ENCODE results near the gene PNLIPRP3. TPM values are rescaled to one million over a fixed set of nuclear protein-coding genes. Genes with fewer than 3 reads are reported as not detected.
A peak's percentile ranks its signal among the peaks of the same experiment; 100 is the strongest.

The PNLIPRP3 gene
- total RNA-seq, 1 experiment from 2014 or later, result 0.17 TPM

GRCh38 chr10:116450861-116451260, 23.2 kb downstream of the PNLIPRP3 start:
- no peak for DNase-seq (ENCODE audit: low read depth)

- no peak for DNase-seq (ENCODE audit: low read depth)
These were observed 24.2 kb downstream of the PNLIPRP3 start for GRCh38 chr10:116451711-116452337.

DNA sequence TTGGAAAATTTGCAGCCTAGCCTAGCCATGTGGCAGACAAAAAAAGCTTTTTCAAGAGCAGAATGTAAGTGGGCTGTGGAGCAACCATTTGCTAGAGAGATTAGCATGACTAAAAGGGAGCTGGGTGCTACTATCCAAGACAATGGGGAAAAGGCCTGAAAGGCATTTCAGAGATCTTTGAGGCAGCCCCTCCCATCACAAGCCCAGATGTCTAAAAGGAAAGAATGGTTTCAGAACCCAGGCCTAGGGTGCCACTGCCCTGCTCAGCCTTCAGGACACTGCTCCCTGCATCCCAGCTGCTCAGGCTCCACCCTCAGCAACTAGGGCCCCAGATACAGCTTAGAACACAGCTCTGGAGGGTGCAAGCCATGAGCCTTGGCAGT, 24.7 kb downstream of the PNLIPRP3 start:
- no peak for DNase-seq (ENCODE audit: low read depth)

DNA sequence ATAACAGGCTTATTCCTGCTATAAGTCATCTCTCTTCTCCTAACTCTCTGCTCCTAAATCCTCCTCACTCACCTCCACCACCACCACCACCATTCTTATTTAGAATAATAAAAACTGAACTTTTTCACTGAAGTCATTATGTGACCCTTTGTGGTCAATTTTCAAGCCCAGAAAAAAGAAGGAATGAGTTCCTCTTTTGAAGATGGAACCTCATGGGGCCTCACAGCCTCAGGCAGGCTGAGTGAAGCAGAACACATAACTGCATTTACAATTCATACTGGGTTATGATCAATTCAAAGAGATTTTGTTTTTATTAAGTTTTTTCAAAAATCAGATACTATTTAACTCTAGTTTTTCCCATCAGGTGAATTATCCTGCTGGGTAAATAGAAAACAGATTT, 29.8 kb downstream of the PNLIPRP3 start:
- DNase-seq (ENCODE audit: low read depth), result no peak

- DNase-seq (ENCODE audit: low read depth), result no peak
These were observed 32.6 kb downstream of the PNLIPRP3 start for GRCh38 chr10:116460219-116460618.

DNA sequence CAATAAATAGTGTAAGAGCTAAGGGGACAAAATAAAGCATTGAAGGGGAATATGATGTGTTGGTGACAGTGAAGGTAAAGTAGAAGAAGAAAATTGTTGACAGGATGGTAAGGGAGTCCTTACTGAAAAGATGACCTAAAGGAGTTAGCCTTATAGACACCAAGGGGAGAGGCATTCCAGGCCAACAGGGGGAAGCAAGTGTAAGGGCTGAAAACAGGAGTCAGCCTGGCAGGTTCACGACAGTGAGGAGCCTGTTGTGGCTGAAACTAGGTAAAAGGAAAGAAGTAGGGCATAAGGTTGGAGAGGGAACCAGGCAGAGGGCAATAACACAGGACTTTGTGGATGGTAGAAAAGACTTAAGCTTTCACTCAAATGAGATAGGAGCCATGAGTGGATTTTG, 34.0 kb downstream of the PNLIPRP3 start:
- no peak for DNase-seq (ENCODE audit: low read depth)

GRCh38 chr10:116464257-116464656, 36.6 kb downstream of the PNLIPRP3 start:
- no peak for DNase-seq (ENCODE audit: low read depth)

GRCh38 chr10:116465546-116465945, 37.9 kb downstream of the PNLIPRP3 start:
- no peak for DNase-seq (ENCODE audit: low read depth)

DNA sequence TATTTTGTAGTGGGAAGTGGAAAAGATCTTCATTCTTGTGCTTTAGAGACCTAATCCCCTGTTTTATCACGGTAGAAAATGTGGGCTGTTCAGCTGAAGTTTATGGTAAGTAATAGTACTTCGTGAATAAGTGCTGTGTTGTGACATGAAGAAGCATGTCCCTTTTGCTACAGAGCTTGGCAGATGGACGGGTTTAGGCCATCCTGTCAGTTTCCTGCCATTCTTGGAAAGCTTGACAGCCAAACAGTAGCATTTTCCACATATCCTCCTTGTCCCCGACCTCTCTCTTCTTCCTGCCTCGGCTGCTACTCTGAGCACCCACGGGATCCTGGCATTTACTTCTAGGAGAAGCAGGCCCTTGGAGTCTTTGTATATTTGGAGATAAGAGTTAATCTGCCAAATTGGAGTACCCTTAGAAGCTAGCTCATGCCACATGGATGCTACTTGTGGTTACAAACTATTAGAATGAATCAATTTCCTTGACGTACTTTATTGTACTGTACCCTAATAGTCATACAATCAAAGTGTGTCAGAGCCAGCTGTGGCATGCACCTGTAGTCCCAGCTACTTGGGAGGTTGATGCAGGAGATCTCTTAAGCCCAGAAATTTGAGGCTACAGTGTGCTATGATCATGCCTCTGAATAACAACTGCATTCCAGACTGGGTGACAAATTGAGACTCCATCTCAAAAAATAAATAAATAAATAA, 39.2 kb downstream of the PNLIPRP3 start:
- no peak for DNase-seq (ENCODE audit: low read depth)

DNA sequence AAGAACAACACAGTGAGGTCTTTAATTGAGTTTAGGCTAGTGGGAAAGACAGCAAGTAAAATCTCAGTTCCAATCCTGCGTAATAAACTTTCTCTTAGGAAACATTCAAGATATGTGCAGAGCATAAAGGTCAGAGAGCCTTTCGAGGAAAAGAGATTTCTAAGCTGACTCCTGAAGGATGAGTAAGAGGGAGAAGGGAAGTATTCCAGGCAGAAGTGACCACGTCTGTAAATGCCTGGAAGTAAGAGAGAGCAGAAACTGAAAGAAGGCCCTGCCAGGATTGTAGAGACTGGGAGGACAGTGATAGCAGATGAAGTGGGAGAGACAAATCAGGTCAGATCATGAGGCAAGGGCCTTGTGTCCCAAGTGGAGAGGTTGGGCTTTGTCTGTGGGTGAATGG, 41.8 kb downstream of the PNLIPRP3 start:
- no peak for DNase-seq (ENCODE audit: low read depth)

GRCh38 chr10:116470071-116470470, 42.4 kb downstream of the PNLIPRP3 start:
- peak; percentile 32 for DNase-seq (ENCODE audit: low read depth)

- peak; percentile 57 for DNase-seq (ENCODE audit: low read depth)
These were observed 43.2 kb downstream of the PNLIPRP3 start for GRCh38 chr10:116470768-116471415.

DNA sequence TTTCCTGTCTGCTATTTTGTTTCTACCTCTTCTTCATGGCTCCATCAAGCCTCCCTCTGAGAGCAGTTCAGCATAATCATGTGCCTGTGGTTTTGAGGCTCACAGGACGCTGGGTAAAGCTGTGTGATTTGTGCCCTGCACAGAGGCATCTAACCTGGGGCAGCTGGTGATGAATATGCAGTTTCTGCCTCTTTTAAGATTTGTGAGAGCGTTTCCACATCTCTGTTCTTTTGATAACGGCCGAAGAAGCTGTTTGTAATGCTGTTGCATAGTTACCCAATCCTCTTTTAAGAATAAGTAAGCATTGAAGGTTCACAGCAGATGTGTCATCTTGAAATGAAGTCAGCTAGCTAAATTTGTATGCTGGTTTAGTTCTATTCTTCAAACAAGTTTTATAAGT, 45.2 kb downstream of the PNLIPRP3 start:
- no peak for DNase-seq (ENCODE audit: low read depth)

GRCh38 chr10:116475866-116476265, 48.2 kb downstream of the PNLIPRP3 start:
- no peak for DNase-seq (ENCODE audit: low read depth)

- DNase-seq (ENCODE audit: low read depth), result no peak
These were observed 48.8 kb downstream of the PNLIPRP3 start for GRCh38 chr10:116476461-116476860.

- peak; percentile 3 for DNase-seq (ENCODE audit: low read depth)
These were observed 50.5 kb downstream of the PNLIPRP3 start for GRCh38 chr10:116477986-116478664.

GRCh38 chr10:116486770-116487448, 59.3 kb downstream of the PNLIPRP3 start:
- DNase-seq (ENCODE audit: low read depth), result no peak

- DNase-seq (ENCODE audit: low read depth), result no peak
These were observed 60.1 kb downstream of the PNLIPRP3 start for GRCh38 chr10:116487522-116488430.

- no peak for DNase-seq (ENCODE audit: low read depth)
These were observed 61.8 kb downstream of the PNLIPRP3 start for GRCh38 chr10:116489460-116489859.

DNA sequence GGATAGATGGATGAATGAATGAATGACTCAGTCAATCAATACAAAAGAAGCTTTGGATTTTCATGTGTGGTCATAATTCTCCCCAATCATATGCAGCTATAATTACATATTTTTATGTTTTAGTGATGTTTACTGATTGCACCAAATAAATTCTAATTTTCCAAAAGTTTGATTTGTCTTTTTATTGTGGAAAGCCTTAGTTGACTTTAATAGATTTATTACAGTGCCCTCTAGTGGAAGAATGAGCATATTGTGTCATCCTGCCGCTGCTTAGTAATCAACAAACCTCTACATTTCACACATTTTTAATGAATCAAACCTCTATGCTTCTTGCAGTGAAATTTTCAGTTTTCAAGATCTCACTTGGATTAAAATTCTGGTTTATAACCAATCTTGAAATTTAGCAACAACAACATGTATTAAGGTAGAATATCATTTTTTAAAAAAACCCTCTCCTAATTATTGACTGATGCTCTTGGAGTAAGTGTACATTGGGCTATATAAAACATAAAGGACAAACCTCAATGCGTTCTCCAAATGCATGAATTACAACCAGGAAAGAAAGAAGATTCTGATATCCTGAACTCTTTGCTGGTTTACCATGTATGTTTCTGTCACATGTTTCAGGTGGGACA, 62.5 kb downstream of the PNLIPRP3 start:
- DNase-seq (ENCODE audit: low read depth), result no peak

Data from Daoy (cell line).